IPS-18c (cell line): Measurements from ENCODE around the gene KCNMA1.

Experiments used
- H3K4me3 ChIP-seq: 2 replicates; pipeline ENCODE4 v1.7.0; 2013; ENCODE audit warnings: low read depth, mild to moderate bottlenecking, low read length, moderate library complexity; ENCODE audit not compliant: insufficient read depth
- H3K9me3 ChIP-seq: one replicate; pipeline ENCODE4 v1.6.1; 2013; ENCODE audit warnings: mild to moderate bottlenecking, low read length, moderate library complexity; ENCODE audit not compliant: control insufficient read depth, insufficient read depth

Gene KCNMA1

GRCh38 chr10:76902949-76903348, 734.7 kb downstream of the KCNMA1 start:
- H3K9me3 ChIP-seq, result no peaks in the 10 kb centered on the region
- H3K4me3 ChIP-seq, result no peak overlapping the region

- H3K4me3 ChIP-seq, result no peak overlapping the region
- H3K9me3 ChIP-seq, result no peaks in the 10 kb centered on the region
Observed at GRCh38 chr10:76901701-76902100, 735.9 kb downstream of the KCNMA1 start.

- no peak overlapping the region for H3K4me3 ChIP-seq
- no peaks in the 10 kb centered on the region for H3K9me3 ChIP-seq
Observed at GRCh38 chr10:76899490-76899889, 738.1 kb downstream of the KCNMA1 start.

- Histone ChIP-seq H3K9me3 (no peaks in the 10 kb centered on the region), H3K4me3 (no peak overlapping the region)
Observed at GRCh38 chr10:76892766-76893479, 744.7 kb downstream of the KCNMA1 start.

GRCh38 chr10:76887223-76888010, 750.2 kb downstream of the KCNMA1 start:
- Histone ChIP-seq H3K4me3 (no peak overlapping the region), H3K9me3 (no peaks in the 10 kb centered on the region)

GRCh38 chr10:76885816-76886215, 751.8 kb downstream of the KCNMA1 start:
- no peak overlapping the region for H3K4me3 ChIP-seq
- no peaks in the 10 kb centered on the region for H3K9me3 ChIP-seq

GRCh38 chr10:76884673-76885275, 752.8 kb downstream of the KCNMA1 start:
- H3K4me3 ChIP-seq, result no peak overlapping the region
- no peaks in the 10 kb centered on the region for H3K9me3 ChIP-seq

- H3K9me3 ChIP-seq, result no peaks in the 10 kb centered on the region
- no peak overlapping the region for H3K4me3 ChIP-seq
Observed at GRCh38 chr10:76883596-76883995, 754.0 kb downstream of the KCNMA1 start.

- H3K4me3 ChIP-seq, result no peak overlapping the region
- H3K9me3 ChIP-seq, result no peaks in the 10 kb centered on the region
Observed at GRCh38 chr10:76882796-76883195, 754.8 kb downstream of the KCNMA1 start.

- Histone ChIP-seq H3K9me3 (no peaks in the 10 kb centered on the region), H3K4me3 (no peak overlapping the region)
Observed at GRCh38 chr10:76882245-76882644, 755.4 kb downstream of the KCNMA1 start.

- Histone ChIP-seq H3K9me3 (no peaks in the 10 kb centered on the region), H3K4me3 (no peak overlapping the region)
Observed at GRCh38 chr10:76881477-76882220, 756.0 kb downstream of the KCNMA1 start.

- Histone ChIP-seq H3K9me3 (no peaks in the 10 kb centered on the region), H3K4me3 (no peak overlapping the region)
Observed at GRCh38 chr10:76880931-76881330, 756.7 kb downstream of the KCNMA1 start.

GRCh38 chr10:76879116-76879913, 758.3 kb downstream of the KCNMA1 start:
- no peak overlapping the region for H3K4me3 ChIP-seq
- no peaks in the 10 kb centered on the region for H3K9me3 ChIP-seq

GRCh38 chr10:76878514-76878913, 759.1 kb downstream of the KCNMA1 start:
- H3K9me3 ChIP-seq, result no peaks in the 10 kb centered on the region
- H3K4me3 ChIP-seq, result no peak overlapping the region

GRCh38 chr10:76874896-76875295, 762.7 kb downstream of the KCNMA1 start:
- no peak overlapping the region for H3K4me3 ChIP-seq
- peaks cover 2% of the 10 kb centered on the region for H3K9me3 ChIP-seq

GRCh38 chr10:76874176-76874575, 763.4 kb downstream of the KCNMA1 start:
- Histone ChIP-seq H3K9me3 (peaks cover 2% of the 10 kb centered on the region), H3K4me3 (no peak overlapping the region)
